Gastroesophageal sphincter (tissue), 4 donors: Measurements from ENCODE around the gene SUSD3. TPM values are rescaled to one million over a fixed set of nuclear protein-coding genes. Genes with fewer than 3 reads are reported as not detected.

Experiments
- ATAC-seq: fragments of 150-250 bp; one replicate; pipeline ENCODE4 v1.9.1; 2016; ENCODE audit warnings: mild to moderate bottlenecking, moderate library complexity
- H3K27ac ChIP-seq, 4 donors: fragments of 200-600 bp; sonication (generic) in 3 of 4; 1 replicate in 3 of 4; 2 replicates in 1 of 4; pipeline ENCODE4 v1.5.1; 2016 to 2019
- H3K27me3 ChIP-seq: fragments of 200-600 bp; sonication (generic); one replicate; pipeline ENCODE4 v1.5.1; 2019
- H3K36me3 ChIP-seq, 2 donors: fragments of 200-600 bp; sonication (generic); one replicate each; pipeline ENCODE4 v1.5.1; 2019; ENCODE audit warnings: control low read depth in 1 of 2
- H3K4me1 ChIP-seq, 3 donors: fragments of 200-600 bp; sonication (generic); 1 replicate in 2 of 3; 2 replicates in 1 of 3; pipeline ENCODE4 v1.5.1; 2016 to 2019; ENCODE audit warnings: control low read depth in 2 of 3
- H3K4me3 ChIP-seq, 2 donors: fragments of 200-600 bp; sonication (generic); one replicate each; pipeline ENCODE4 v1.5.1; 2019; ENCODE audit warnings: mild to moderate bottlenecking in 1 of 2, moderate library complexity in 1 of 2
- H3K9me3 ChIP-seq, 3 donors: fragments of 200-600 bp; sonication (generic); one replicate each; pipeline ENCODE4 v1.5.1; 2017 to 2019; ENCODE audit warnings: control low read depth in 2 of 3
- EP300 ChIP-seq: sonication (generic); formaldehyde crosslinking; IDR thresholded peaks from one replicate; pipeline ENCODE4 v1.6.1; 2017; ENCODE audit warnings: antibody characterized with exemption, mild to moderate bottlenecking
- POLR2A ChIP-seq, 2 donors: fragments of 450-650 bp; IDR thresholded peaks; one replicate each; pipeline ENCODE4 v1.6.1; 2017; ENCODE audit warnings: antibody characterized with exemption in 2 of 2, mild to moderate bottlenecking in 2 of 2, moderate library complexity in 1 of 2
- POLR2AphosphoS5 ChIP-seq: sonication (generic); formaldehyde crosslinking; IDR thresholded peaks from one replicate; pipeline ENCODE4 v1.6.1; 2017; ENCODE audit warnings: antibody characterized with exemption
- WGBS, 2 donors: methylation state at CpG; one replicate each; pipeline ENCODE4 v1.1.5; 2018; ENCODE audit warnings: low coverage in 1 of 2; 5-methylcytosine and 5-hydroxymethylcytosine counted together
- total RNA-seq, 4 donors: library from RNA; depleted of rRNA; stranded (reverse); fragments of >200 nt; gene quantifications; one replicate each; pipeline ENCODE4 v1.1.0, GENCODE V29; 2016
- TF ChIP-seq, protein P1 (sequence below), 4 experiments: fragments of 200-600 bp in 2 of 4; fragments of 450-650 bp in 2 of 4; sonication (generic) in 1 of 4; IDR thresholded peaks; one replicate each; pipeline ENCODE4 v1.5.1; 2017 to 2019; ENCODE audit warnings: antibody characterized with exemption in 4 of 4, mild to moderate bottlenecking in 2 of 4, moderate library complexity in 2 of 4

The SUSD3 gene
- total RNA-seq, 4 donors from 2014 or later: 1.5 to 4.7 (median 2.1) TPM; not detected in 1

DNA sequence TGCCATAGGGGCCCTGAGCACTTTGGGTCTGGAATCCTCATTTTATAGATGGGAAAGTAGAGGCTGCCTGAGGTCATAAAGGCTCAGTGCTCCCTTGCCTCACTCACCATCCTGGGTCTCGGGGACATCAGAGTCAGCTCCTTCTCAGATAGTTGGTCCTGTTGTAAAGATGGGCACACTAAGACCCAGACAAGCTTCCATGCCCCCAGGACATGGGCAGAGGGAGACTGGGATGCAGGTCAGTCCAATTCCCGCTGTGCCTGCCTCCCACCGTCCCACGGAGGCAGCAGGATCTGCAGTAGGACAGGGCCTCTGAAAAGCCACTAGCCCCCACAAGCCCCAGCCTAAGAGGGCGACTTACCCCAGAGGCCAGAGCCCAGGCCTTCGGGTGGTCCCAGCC, 19.0 kb upstream of the SUSD3 start:
- H3K36me3 ChIP-seq: no peaks in the 10 kb centered on the region
- no CpG with 5 or more reads among the region's 6 CpGs for WGBS, 2 donors
- peaks cover 10% of the 10 kb centered on the region for H3K27me3 ChIP-seq
- H3K4me1 ChIP-seq: no peaks in the 10 kb centered on the region
- no peaks in the 10 kb centered on the region for H3K9me3 ChIP-seq
- no peak overlapping the region for H3K27ac ChIP-seq
- H3K4me3 ChIP-seq: no peak overlapping the region
- no peak for ATAC-seq
- TF ChIP-seq POLR2AphosphoS5 (no peak), EP300 (no peak), POLR2A (IDR thresholded peaks at IDR 0.05) (no peak)
- TF ChIP-seq, protein P1, sequence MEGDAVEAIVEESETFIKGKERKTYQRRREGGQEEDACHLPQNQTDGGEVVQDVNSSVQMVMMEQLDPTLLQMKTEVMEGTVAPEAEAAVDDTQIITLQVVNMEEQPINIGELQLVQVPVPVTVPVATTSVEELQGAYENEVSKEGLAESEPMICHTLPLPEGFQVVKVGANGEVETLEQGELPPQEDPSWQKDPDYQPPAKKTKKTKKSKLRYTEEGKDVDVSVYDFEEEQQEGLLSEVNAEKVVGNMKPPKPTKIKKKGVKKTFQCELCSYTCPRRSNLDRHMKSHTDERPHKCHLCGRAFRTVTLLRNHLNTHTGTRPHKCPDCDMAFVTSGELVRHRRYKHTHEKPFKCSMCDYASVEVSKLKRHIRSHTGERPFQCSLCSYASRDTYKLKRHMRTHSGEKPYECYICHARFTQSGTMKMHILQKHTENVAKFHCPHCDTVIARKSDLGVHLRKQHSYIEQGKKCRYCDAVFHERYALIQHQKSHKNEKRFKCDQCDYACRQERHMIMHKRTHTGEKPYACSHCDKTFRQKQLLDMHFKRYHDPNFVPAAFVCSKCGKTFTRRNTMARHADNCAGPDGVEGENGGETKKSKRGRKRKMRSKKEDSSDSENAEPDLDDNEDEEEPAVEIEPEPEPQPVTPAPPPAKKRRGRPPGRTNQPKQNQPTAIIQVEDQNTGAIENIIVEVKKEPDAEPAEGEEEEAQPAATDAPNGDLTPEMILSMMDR (IDR thresholded peaks at IDR 0.05): no peak

DNA sequence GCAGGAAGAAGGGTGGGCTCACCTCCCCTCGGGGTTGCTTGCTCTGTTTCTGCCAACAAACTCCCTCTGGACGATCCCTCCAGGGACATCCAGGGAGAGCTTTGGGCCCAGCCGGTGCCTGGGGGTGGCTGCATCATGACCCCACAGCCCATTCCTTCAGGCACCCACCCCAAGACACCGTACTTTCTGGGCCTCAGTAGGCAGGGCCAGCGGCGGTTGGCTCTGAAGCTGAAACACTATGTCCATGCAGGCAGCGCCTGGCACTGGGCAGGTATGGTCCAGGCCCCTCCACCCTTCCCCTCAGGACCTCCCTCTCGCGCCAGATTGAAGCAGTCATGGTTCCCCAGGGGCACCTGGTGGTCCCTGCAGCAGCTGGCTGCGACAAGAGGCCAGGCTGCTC, 18.5 kb upstream of the SUSD3 start:
- no CpG with 5 or more reads among the region's 10 CpGs for WGBS, 2 donors
- H3K27me3 ChIP-seq: peaks cover 5% of the 10 kb centered on the region
- no peaks in the 10 kb centered on the region for H3K36me3 ChIP-seq
- ATAC-seq: no peak
- TF ChIP-seq EP300 (no peak), POLR2A (IDR thresholded peaks at IDR 0.05) (no peak), POLR2AphosphoS5 (no peak)
- TF ChIP-seq, protein P1 (IDR thresholded peaks at IDR 0.05): no peak
- H3K27ac ChIP-seq: no peak overlapping the region
- H3K4me3 ChIP-seq: no peak overlapping the region
- H3K4me1 ChIP-seq: no peaks in the 10 kb centered on the region
- H3K9me3 ChIP-seq: no peaks in the 10 kb centered on the region

DNA sequence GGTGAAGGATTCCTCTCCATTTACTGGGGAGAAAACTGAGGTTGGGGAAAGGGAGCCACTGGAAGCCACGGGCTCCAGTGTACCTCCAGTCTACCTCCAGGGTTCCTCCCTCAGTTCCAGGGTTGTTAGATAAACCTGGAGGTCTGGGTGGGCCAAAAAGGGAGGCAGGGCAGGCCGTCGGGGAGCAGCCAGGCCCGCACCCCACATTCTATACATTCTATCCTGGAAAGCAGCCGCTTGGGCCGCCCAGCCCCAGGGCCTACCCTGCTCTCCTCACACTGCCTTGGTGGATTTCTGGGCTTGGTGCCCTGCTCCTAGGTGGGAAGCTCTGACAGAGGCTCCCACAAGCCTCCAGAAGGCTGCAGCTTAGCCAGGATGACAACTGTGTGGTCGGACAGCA, 18.1 kb upstream of the SUSD3 start:
- H3K36me3 ChIP-seq: no peaks in the 10 kb centered on the region
- TF ChIP-seq, protein P1 (IDR thresholded peaks at IDR 0.05): no peak
- no peak for TF ChIP-seq EP300
- TF ChIP-seq POLR2A (IDR thresholded peaks at IDR 0.05): no peak
- no peak for TF ChIP-seq POLR2AphosphoS5
- H3K27ac ChIP-seq: no peak overlapping the region
- H3K27me3 ChIP-seq: peaks cover under 1% of the 10 kb centered on the region
- no peaks in the 10 kb centered on the region for H3K4me1 ChIP-seq
- WGBS, 2 donors: 100% methylated on average over 1 of the region's 7 CpGs; no CpG with 5 or more reads in 1 of the 2 donors
- ATAC-seq: no peak
- no peak overlapping the region for H3K4me3 ChIP-seq
- H3K9me3 ChIP-seq: no peaks in the 10 kb centered on the region

- H3K27ac ChIP-seq: no peak overlapping the region
- H3K4me1 ChIP-seq: no peaks in the 10 kb centered on the region
- no peaks in the 10 kb centered on the region for H3K9me3 ChIP-seq
- H3K27me3 ChIP-seq: no peaks in the 10 kb centered on the region
- TF ChIP-seq, protein P1 (IDR thresholded peaks at IDR 0.05): no peak
- TF ChIP-seq POLR2AphosphoS5 (no peak), POLR2A (IDR thresholded peaks at IDR 0.05) (no peak), EP300 (no peak)
- 92 to 93% methylated on average over 2 to 4 of the region's 6 CpGs for WGBS, 2 donors
- no peak overlapping the region for H3K4me3 ChIP-seq
- H3K36me3 ChIP-seq: no peaks in the 10 kb centered on the region
- ATAC-seq: no peak
Measured at GRCh38 chr9:93041108-93041802, 17.2 kb upstream of the SUSD3 start.

GRCh38 chr9:93043122-93043521, 15.4 kb upstream of the SUSD3 start:
- no peak for ATAC-seq
- TF ChIP-seq POLR2AphosphoS5: no peak
- no peak for TF ChIP-seq EP300
- TF ChIP-seq, protein P1 (IDR thresholded peaks at IDR 0.05): no peak
- Histone ChIP-seq H3K27me3 (no peaks in the 10 kb centered on the region), H3K36me3 (no peaks in the 10 kb centered on the region), H3K27ac (no peak overlapping the region), H3K4me3 (no peak overlapping the region), H3K4me1 (no peaks in the 10 kb centered on the region), H3K9me3 (no peaks in the 10 kb centered on the region)
- WGBS, 2 donors: 73 to 87% methylated on average over 3 to 6 of the region's 6 CpGs
